NCI-H82 (cell line): ENCODE measurements around the gene SLC17A2.

ENCODE experiments used
- DNase-seq: peaks from one replicate; lab custom pipeline; 2025; lab: John Stamatoyannopoulos, UW

The SLC17A2 gene

GRCh38 chr6:25886066-25886465 lies 44.4 kb downstream of the SLC17A2 start:
- no peak for DNase-seq

GRCh38 chr6:25883991-25884390 lies 46.5 kb downstream of the SLC17A2 start:
- no peak for DNase-seq

- no peak for DNase-seq
These were observed 47.0 kb downstream of the SLC17A2 start for GRCh38 chr6:25883536-25883935.

- DNase-seq, result no peak
These were observed 48.4 kb downstream of the SLC17A2 start for GRCh38 chr6:25882051-25882496.

GRCh38 chr6:25880601-25881000 lies 49.9 kb downstream of the SLC17A2 start:
- no peak for DNase-seq

- DNase-seq, result no peak
These were observed 51.7 kb downstream of the SLC17A2 start for GRCh38 chr6:25878721-25879322.

GRCh38 chr6:25875926-25876602 lies 54.4 kb downstream of the SLC17A2 start:
- DNase-seq, result no peak

- DNase-seq, result no peak
These were observed 55.0 kb downstream of the SLC17A2 start for GRCh38 chr6:25875563-25875905.

GRCh38 chr6:25874822-25875562 lies 55.5 kb downstream of the SLC17A2 start:
- no peak for DNase-seq

GRCh38 chr6:25874118-25874517 lies 56.4 kb downstream of the SLC17A2 start, which contains the start of gene SLC17A3:
SLC17A3 (minus strand) TSS chr6:25874243; CDS start chr6:25868387, 5,856 bp downstream.
- DNase-seq, result no peak

- DNase-seq, result no peak
These were observed 57.7 kb downstream of the SLC17A2 start for GRCh38 chr6:25872814-25873213.

GRCh38 chr6:25869840-25870239 lies 60.7 kb downstream of the SLC17A2 start:
- DNase-seq, result no peak

- no peak for DNase-seq
These were observed 61.9 kb downstream of the SLC17A2 start for GRCh38 chr6:25868436-25869183.

GRCh38 chr6:25866011-25866410 lies 64.5 kb downstream of the SLC17A2 start:
- no peak for DNase-seq

- DNase-seq, result no peak
These were observed 67.1 kb downstream of the SLC17A2 start for GRCh38 chr6:25863360-25863759.
